ENCODE data around the gene TMEM269.

The TMEM269 gene

GRCh38 chr1:42825036-42825851 is 40.5 kb downstream of the TMEM269 start:
- no peak for DNase-seq

- no peak for DNase-seq
Observed at GRCh38 chr1:42830631-42831030, 45.8 kb downstream of the TMEM269 start.

GRCh38 chr1:42831273-42831672 is 46.5 kb downstream of the TMEM269 start:
- no peak for DNase-seq

GRCh38 chr1:42832641-42833240 is 48.0 kb downstream of the TMEM269 start:
- DNase-seq, result no peak

- no peak for DNase-seq
Observed at GRCh38 chr1:42833981-42834380, 49.2 kb downstream of the TMEM269 start.

- DNase-seq, result no peak
Observed at GRCh38 chr1:42834803-42835202, 50.0 kb downstream of the TMEM269 start.

GRCh38 chr1:42835422-42835821 is 50.6 kb downstream of the TMEM269 start:
- DNase-seq, result no peak

GRCh38 chr1:42837709-42838108 is 52.9 kb downstream of the TMEM269 start:
- DNase-seq, result no peak

GRCh38 chr1:42838482-42839190 is 53.8 kb downstream of the TMEM269 start:
- no peak for DNase-seq

GRCh38 chr1:42841010-42841409 is 56.2 kb downstream of the TMEM269 start:
- DNase-seq, result no peak

- DNase-seq, result no peak
Observed at GRCh38 chr1:42841440-42842147, 56.8 kb downstream of the TMEM269 start.

GRCh38 chr1:42844592-42845140 is 59.9 kb downstream of the TMEM269 start:
- no peak for DNase-seq

- DNase-seq, result no peak
Observed at GRCh38 chr1:42845193-42845592, 60.4 kb downstream of the TMEM269 start.

- no peak for DNase-seq
Observed at GRCh38 chr1:42845866-42846256, 61.1 kb downstream of the TMEM269 start.

GRCh38 chr1:42846257-42847110 is 61.7 kb downstream of the TMEM269 start, which contains the start of gene ZNF691:
Gene ZNF691 (plus strand): TSS chr1:42846613. CDS start chr1:42849659, 3,046 bp downstream.
- peak; percentile 85 for DNase-seq

- DNase-seq, result no peak
Observed at GRCh38 chr1:42847111-42847595, 62.4 kb downstream of the TMEM269 start.

GRCh38 chr1:42847721-42848460 is 63.1 kb downstream of the TMEM269 start:
- no peak for DNase-seq

- no peak for DNase-seq
Observed at GRCh38 chr1:42848823-42849537, 64.2 kb downstream of the TMEM269 start.

- DNase-seq, result no peak
Observed at GRCh38 chr1:42849944-42850343, 65.2 kb downstream of the TMEM269 start.
